Measurements from ENCODE around the gene KLHL36. TPM values are rescaled to one million over a fixed set of nuclear protein-coding genes. Genes with fewer than 3 reads are reported as not detected.
A peak's percentile ranks its signal among the peaks of the same experiment; 100 is the strongest.

The KLHL36 gene
- total RNA-seq, 2 experiments from 2014 or later: 31.1 to 43.2 TPM

- CTCF ChIA-PET: interaction anchor here (0.6 to 1.4 kb wide), 5 partner anchors 8 to 147 kb away, joined by 3 to 4 read pairs (median 3); no protein-coding TSS in a partner anchor
- intact Hi-C loops (cut with DNase I, micrococcal nuclease): loop anchor here in 1 of 2 experiments (1.0 kb wide), 1 partner anchor 7 kb away; no protein-coding TSS in a partner anchor
- ATAC-seq (peak; percentile 13), DNase-seq (peak; percentile 24)
- H3K9me3 Mint-ChIP-seq (ENCODE audit: low read depth): peaks cover 7% of the 10 kb centered on the region
- POLR2A ChIA-PET: interaction anchor here (0.7 to 1.4 kb wide), 2 partner anchors 8 to 10 kb away, joined by 3 to 21 read pairs; no protein-coding TSS in a partner anchor
- peak overlapping the region; percentile 91 for H3K27ac Mint-ChIP-seq
- no peaks in the 10 kb centered on the region for H3K27me3 Mint-ChIP-seq
- H3K4me1 Mint-ChIP-seq: peaks cover 91% of the 10 kb centered on the region
- peaks cover 65% of the 10 kb centered on the region for H3K36me3 Mint-ChIP-seq (ENCODE audit: low read depth)
- H3K4me3 Mint-ChIP-seq: peak overlapping the region; percentile 56
Measured at GRCh38 chr16:84607694-84608093, 40.6 kb upstream of the KLHL36 start.

- Mint-ChIP-seq H3K27ac (peak overlapping the region; percentile 91), H3K36me3 (ENCODE audit: low read depth) (peaks cover 63% of the 10 kb centered on the region), H3K27me3 (no peaks in the 10 kb centered on the region), H3K4me3 (peak overlapping the region; percentile 56), H3K4me1 (peaks cover 89% of the 10 kb centered on the region), H3K9me3 (ENCODE audit: low read depth) (peaks cover 7% of the 10 kb centered on the region)
- intact Hi-C loops (cut with DNase I, micrococcal nuclease): loop anchor here in 1 of 2 experiments (1.0 kb wide), 1 partner anchor 8 kb away; no protein-coding TSS in a partner anchor
- peak; percentile 59 for DNase-seq
- ChIA-PET CTCF (interaction anchor here (0.7 to 1.4 kb wide), 4 partner anchors 8 to 147 kb away, joined by 3 to 4 read pairs (median 3); no protein-coding TSS in a partner anchor), POLR2A (interaction anchor here (0.7 to 1.4 kb wide), 2 partner anchors 9 to 10 kb away, joined by 3 to 21 read pairs; no protein-coding TSS in a partner anchor)
- peak; percentile 45 for ATAC-seq
Measured at GRCh38 chr16:84608282-84608681, 40.0 kb upstream of the KLHL36 start.

GRCh38 chr16:84609563-84610177 is 38.6 kb upstream of the KLHL36 start:
- intact Hi-C loops (cut with DNase I, micrococcal nuclease): no loop called here
- ATAC-seq (no peak), DNase-seq (no peak)
- Mint-ChIP-seq H3K36me3 (ENCODE audit: low read depth) (peaks cover 71% of the 10 kb centered on the region), H3K4me3 (peak overlapping the region; percentile 56), H3K9me3 (ENCODE audit: low read depth) (peaks cover 7% of the 10 kb centered on the region), H3K27ac (peak overlapping the region; percentile 91), H3K4me1 (peaks cover 93% of the 10 kb centered on the region), H3K27me3 (no peaks in the 10 kb centered on the region)
- ChIA-PET CTCF (interaction anchor here (1.0 to 1.4 kb wide), 2 partner anchors 13 to 86 kb away, joined by 3 to 4 read pairs; no protein-coding TSS in a partner anchor), POLR2A (no interaction called here)

GRCh38 chr16:84610376-84610775 is 37.9 kb upstream of the KLHL36 start:
- CTCF ChIA-PET: interaction anchor here (1.0 to 1.4 kb wide), 2 partner anchors 12 to 85 kb away, joined by 3 to 4 read pairs; no protein-coding TSS in a partner anchor
- intact Hi-C loops (cut with DNase I, micrococcal nuclease): no loop called here
- Mint-ChIP-seq H3K9me3 (ENCODE audit: low read depth) (peaks cover 7% of the 10 kb centered on the region), H3K27me3 (no peaks in the 10 kb centered on the region), H3K27ac (peak overlapping the region; percentile 91), H3K4me3 (no peak overlapping the region), H3K36me3 (ENCODE audit: low read depth) (peaks cover 76% of the 10 kb centered on the region), H3K4me1 (peaks cover 94% of the 10 kb centered on the region)
- DNase-seq (peak; percentile 22), ATAC-seq (no peak)
- POLR2A ChIA-PET: interaction anchor here (0.6 kb wide), 1 partner anchor 8 kb away, joined by 5 read pairs; no protein-coding TSS in a partner anchor

- Mint-ChIP-seq H3K4me1 (peaks cover 94% of the 10 kb centered on the region), H3K9me3 (ENCODE audit: low read depth) (peaks cover 7% of the 10 kb centered on the region)
Measured at GRCh38 chr16:84611041-84611440, 37.3 kb upstream of the KLHL36 start.

GRCh38 chr16:84612686-84613085 is 35.6 kb upstream of the KLHL36 start:
- peaks cover 83% of the 10 kb centered on the region for H3K4me1 Mint-ChIP-seq
- POLR2A ChIA-PET: no interaction called here

More at GRCh38 chr16:84611041-84611440, 37.3 kb upstream of the KLHL36 start:
- no peak overlapping the region for H3K4me3 Mint-ChIP-seq
- DNase-seq (no peak), ATAC-seq (no peak)
- H3K27me3 Mint-ChIP-seq: no peaks in the 10 kb centered on the region
- H3K36me3 Mint-ChIP-seq (ENCODE audit: low read depth): peaks cover 78% of the 10 kb centered on the region
- intact Hi-C loops (cut with DNase I, micrococcal nuclease): no loop called here
- POLR2A ChIA-PET: interaction anchor here (0.5 to 0.6 kb wide), 2 partner anchors 8 to 124 kb away, joined by 3 to 5 read pairs; no protein-coding TSS in a partner anchor
- CTCF ChIA-PET: interaction anchor here (1.4 kb wide), 1 partner anchor 11 kb away, joined by 4 read pairs; no protein-coding TSS in a partner anchor
- peak overlapping the region; percentile 91 for H3K27ac Mint-ChIP-seq

GRCh38 chr16:84613408-84614072 is 34.8 kb upstream of the KLHL36 start:
- DNase-seq: peak; percentile 42
- intact Hi-C loops (cut with DNase I, micrococcal nuclease): no loop called here
- CTCF ChIA-PET: interaction anchor here (0.8 to 10.6 kb wide), 3 partner anchors 14 to 103 kb away, joined by 3 to 87 read pairs (median 3); no protein-coding TSS in a partner anchor

More at GRCh38 chr16:84612686-84613085, 35.6 kb upstream of the KLHL36 start:
- Mint-ChIP-seq H3K36me3 (ENCODE audit: low read depth) (peaks cover 75% of the 10 kb centered on the region), H3K9me3 (ENCODE audit: low read depth) (peaks cover 7% of the 10 kb centered on the region), H3K27me3 (no peaks in the 10 kb centered on the region), H3K4me3 (no peak overlapping the region), H3K27ac (no peak overlapping the region)
- CTCF ChIA-PET: no interaction called here
- no peak for ATAC-seq
- intact Hi-C loops (cut with DNase I, micrococcal nuclease): no loop called here
- no peak for DNase-seq

GRCh38 chr16:84614073-84614459 is 34.2 kb upstream of the KLHL36 start:
- H3K27me3 Mint-ChIP-seq: no peaks in the 10 kb centered on the region
- intact Hi-C loops (cut with DNase I, micrococcal nuclease): no loop called here
- peak overlapping the region; percentile 98 for H3K4me3 Mint-ChIP-seq
- H3K36me3 Mint-ChIP-seq (ENCODE audit: low read depth): peaks cover 64% of the 10 kb centered on the region
- no peak for ATAC-seq
- H3K4me1 Mint-ChIP-seq: peaks cover 75% of the 10 kb centered on the region
- H3K27ac Mint-ChIP-seq: peak overlapping the region; percentile 72
- CTCF ChIA-PET: interaction anchor here (0.8 to 10.6 kb wide), 4 partner anchors 14 to 108 kb away, joined by 3 to 87 read pairs (median 4); no protein-coding TSS in a partner anchor
- DNase-seq: no peak
- POLR2A ChIA-PET: interaction anchor here (3.7 kb wide), 1 partner anchor 14 kb away, joined by 20 read pairs; no protein-coding TSS in a partner anchor
- peaks cover 7% of the 10 kb centered on the region for H3K9me3 Mint-ChIP-seq (ENCODE audit: low read depth)

More at GRCh38 chr16:84613408-84614072, 34.8 kb upstream of the KLHL36 start:
- peaks cover 76% of the 10 kb centered on the region for H3K4me1 Mint-ChIP-seq
- no peaks in the 10 kb centered on the region for H3K27me3 Mint-ChIP-seq
- H3K36me3 Mint-ChIP-seq (ENCODE audit: low read depth): peaks cover 66% of the 10 kb centered on the region
- POLR2A ChIA-PET: interaction anchor here (3.7 kb wide), 1 partner anchor 14 kb away, joined by 20 read pairs; no protein-coding TSS in a partner anchor
- peak overlapping the region; percentile 72 for H3K27ac Mint-ChIP-seq
- ATAC-seq: no peak
- H3K9me3 Mint-ChIP-seq (ENCODE audit: low read depth): peaks cover 7% of the 10 kb centered on the region
- H3K4me3 Mint-ChIP-seq: peak overlapping the region; percentile 98

- DNase-seq (peak; percentile 35), ATAC-seq (no peak)
- no peaks in the 10 kb centered on the region for H3K27me3 Mint-ChIP-seq
- peaks cover 70% of the 10 kb centered on the region for H3K4me1 Mint-ChIP-seq
- peaks cover 64% of the 10 kb centered on the region for H3K36me3 Mint-ChIP-seq (ENCODE audit: low read depth)
- H3K9me3 Mint-ChIP-seq (ENCODE audit: low read depth): peaks cover 7% of the 10 kb centered on the region
- intact Hi-C loops (cut with DNase I, micrococcal nuclease): no loop called here
- peak overlapping the region; percentile 98 for H3K4me3 Mint-ChIP-seq
- ChIA-PET POLR2A (interaction anchor here (3.7 kb wide), 1 partner anchor 15 kb away, joined by 20 read pairs; no protein-coding TSS in a partner anchor), CTCF (interaction anchor here (1.0 to 10.6 kb wide), 4 partner anchors 9 to 108 kb away, joined by 3 to 87 read pairs (median 4); no protein-coding TSS in a partner anchor)
- H3K27ac Mint-ChIP-seq: peak overlapping the region; percentile 72
Measured at GRCh38 chr16:84614623-84614967, 33.7 kb upstream of the KLHL36 start.

GRCh38 chr16:84614968-84615813 is 33.1 kb upstream of the KLHL36 start:
- peak overlapping the region; percentile 98 for H3K4me3 Mint-ChIP-seq
- H3K9me3 Mint-ChIP-seq (ENCODE audit: low read depth): peaks cover 7% of the 10 kb centered on the region
- peaks cover 58% of the 10 kb centered on the region for H3K36me3 Mint-ChIP-seq (ENCODE audit: low read depth)
- intact Hi-C loops (cut with DNase I, micrococcal nuclease): loop anchor here (1.0 to 5.0 kb wide), 3 partner anchors 15 to 498 kb away; partner anchors contain the start of genes KIAA0513 (in 1 of the 2) and MBTPS1 (in 1 of the 2)
- H3K27ac Mint-ChIP-seq: peak overlapping the region; percentile 91
- no peaks in the 10 kb centered on the region for H3K27me3 Mint-ChIP-seq
- peak; percentile 32 for DNase-seq
- peaks cover 64% of the 10 kb centered on the region for H3K4me1 Mint-ChIP-seq
- ChIA-PET CTCF (interaction anchor here (0.6 to 10.6 kb wide), 8 partner anchors 7 to 123 kb away, joined by 3 to 87 read pairs (median 4); no protein-coding TSS in a partner anchor), POLR2A (interaction anchor here (0.9 to 3.7 kb wide), 2 partner anchors 9 to 15 kb away, joined by 3 to 20 read pairs; no protein-coding TSS in a partner anchor)
- no peak for ATAC-seq
